Measurements from ENCODE around the gene TBC1D2. TPM values are rescaled to one million over a fixed set of nuclear protein-coding genes. Genes with fewer than 3 reads are reported as not detected.

Gene TBC1D2
- polyA plus RNA-seq, 2 of the 4 experiments (the other 2 are of a cell fraction) = 3.3 to 7.3 TPM

DNA sequence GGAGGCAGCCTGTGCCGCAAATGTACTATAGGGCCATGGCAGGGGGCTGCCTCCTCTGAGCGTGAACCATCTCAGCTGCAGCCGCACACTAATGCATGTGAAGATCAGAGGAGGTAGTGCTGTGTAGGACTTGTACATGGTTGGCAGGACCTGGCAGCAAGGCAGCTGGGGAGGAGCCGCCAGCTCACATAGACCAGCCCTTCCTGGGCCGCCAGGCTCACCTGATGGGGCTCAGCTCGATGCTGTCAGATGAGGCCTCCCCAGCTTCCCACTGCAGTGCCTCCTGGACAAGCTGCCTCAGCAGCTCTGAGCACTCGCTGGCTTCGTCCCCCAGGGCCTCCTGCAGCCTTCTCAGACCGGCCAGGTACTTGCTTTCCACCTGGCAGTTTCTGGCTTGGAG is 45.0 kb downstream of the TBC1D2 start (continued):
- TF ChIP-seq MAFK (IDR thresholded peaks at IDR 0.05; ENCODE audit: partially characterized antibody) (no peak), SMC3 (IDR thresholded peaks at IDR 0.05) (no peak), EHF (CRISPR knock-in tag; IDR thresholded peaks at IDR 0.05) (no peak), CBX8 (IDR thresholded peaks at IDR 0.05) (no peak), FOSB (CRISPR knock-in tag; IDR thresholded peaks at IDR 0.05) (no peak), EHMT2 (IDR thresholded peaks at IDR 0.05; ENCODE audit: low read depth) (no peak), ZNF302 (CRISPR knock-in tag; IDR thresholded peaks at IDR 0.05) (no peak), RNF2 (IDR thresholded peaks at IDR 0.05; ENCODE audit: borderline replicate concordance, low read depth) (no peak), ZC3H11A (IDR thresholded peaks at IDR 0.05) (no peak), ZFP36 (IDR thresholded peaks at IDR 0.05; ENCODE audit: borderline replicate concordance, partially characterized antibody) (no peak), RCOR1 (IDR thresholded peaks at IDR 0.05; ENCODE audit: low read depth, low read length) (no peak)

DNA sequence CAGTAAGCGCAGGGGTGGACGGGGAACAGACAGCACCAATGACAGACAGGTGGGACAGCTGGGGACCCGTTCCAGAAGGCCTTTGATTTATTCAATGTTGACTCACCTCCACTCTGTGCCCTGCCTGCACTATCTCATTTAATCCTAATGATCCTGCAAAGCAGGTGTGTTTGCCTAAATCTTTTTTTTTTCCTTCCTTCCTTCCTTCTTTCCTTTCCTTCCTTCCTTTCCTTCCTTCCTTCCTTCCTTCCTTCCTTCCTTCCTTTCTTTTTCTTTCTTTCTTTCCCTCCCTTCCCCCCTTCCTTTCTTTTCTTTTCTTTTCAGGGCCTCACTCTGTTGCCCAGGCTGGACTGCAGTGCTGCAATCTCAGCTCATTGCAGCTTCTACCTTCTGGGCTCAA is 45.9 kb downstream of the TBC1D2 start:
- Histone ChIP-seq H3K4me2 (no peak overlapping the region), H3K4me3 (no peak overlapping the region), H3K9me3 (no peaks in the 10 kb centered on the region), H3K27ac (no peak overlapping the region), H3K4me1 (peaks cover 3% of the 10 kb centered on the region; the same call in 1 of the 3 replicates)
- FAIRE-seq (no peak), ATAC-seq (no peak), DNase-seq (ENCODE audit: low read depth in 1 of 2, low spot score in 1 of 2) (no peak)
- TF ChIP-seq JUNB (IDR thresholded peaks at IDR 0.05) = no peak
- no peak for TF ChIP-seq MAFK (IDR thresholded peaks at IDR 0.05; ENCODE audit: partially characterized antibody)
- TF ChIP-seq, protein P1, sequence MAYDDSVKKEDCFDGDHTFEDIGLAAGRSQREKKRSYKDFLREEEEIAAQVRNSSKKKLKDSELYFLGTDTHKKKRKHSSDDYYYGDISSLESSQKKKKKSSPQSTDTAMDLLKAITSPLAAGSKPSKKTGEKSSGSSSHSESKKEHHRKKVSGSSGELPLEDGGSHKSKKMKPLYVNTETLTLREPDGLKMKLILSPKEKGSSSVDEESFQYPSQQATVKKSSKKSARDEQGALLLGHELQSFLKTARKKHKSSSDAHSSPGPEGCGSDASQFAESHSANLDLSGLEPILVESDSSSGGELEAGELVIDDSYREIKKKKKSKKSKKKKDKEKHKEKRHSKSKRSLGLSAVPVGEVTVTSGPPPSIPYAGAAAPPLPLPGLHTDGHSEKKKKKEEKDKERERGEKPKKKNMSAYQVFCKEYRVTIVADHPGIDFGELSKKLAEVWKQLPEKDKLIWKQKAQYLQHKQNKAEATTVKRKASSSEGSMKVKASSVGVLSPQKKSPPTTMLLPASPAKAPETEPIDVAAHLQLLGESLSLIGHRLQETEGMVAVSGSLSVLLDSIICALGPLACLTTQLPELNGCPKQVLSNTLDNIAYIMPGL (CRISPR knock-in tag; IDR thresholded peaks at IDR 0.05; ENCODE audit: borderline replicate concordance) = no peak
- no peak for TF ChIP-seq FOSB (CRISPR knock-in tag; IDR thresholded peaks at IDR 0.05)
- TF ChIP-seq SMC3 (IDR thresholded peaks at IDR 0.05) = no peak
- TF ChIP-seq, protein P2, sequence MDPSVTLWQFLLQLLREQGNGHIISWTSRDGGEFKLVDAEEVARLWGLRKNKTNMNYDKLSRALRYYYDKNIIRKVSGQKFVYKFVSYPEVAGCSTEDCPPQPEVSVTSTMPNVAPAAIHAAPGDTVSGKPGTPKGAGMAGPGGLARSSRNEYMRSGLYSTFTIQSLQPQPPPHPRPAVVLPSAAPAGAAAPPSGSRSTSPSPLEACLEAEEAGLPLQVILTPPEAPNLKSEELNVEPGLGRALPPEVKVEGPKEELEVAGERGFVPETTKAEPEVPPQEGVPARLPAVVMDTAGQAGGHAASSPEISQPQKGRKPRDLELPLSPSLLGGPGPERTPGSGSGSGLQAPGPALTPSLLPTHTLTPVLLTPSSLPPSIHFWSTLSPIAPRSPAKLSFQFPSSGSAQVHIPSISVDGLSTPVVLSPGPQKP (IDR thresholded peaks at IDR 0.05; ENCODE audit: low read depth, low read length) = no peak
- no peak for TF ChIP-seq BHLHE40 (IDR thresholded peaks at IDR 0.05; ENCODE audit: low read depth, low read length)
- CTCF ChIA-PET = interaction anchor here (0.6 to 8.2 kb wide), 6 partner anchors 7 to 55 kb away, joined by 3 to 127 read pairs (median 4); no protein-coding TSS in a partner anchor
- 65% methylated on average over 3 of the region's 3 CpGs for WGBS (ENCODE audit: missing lambda C conversion rate)
- POLR2A ChIA-PET = no interaction called here

DNA sequence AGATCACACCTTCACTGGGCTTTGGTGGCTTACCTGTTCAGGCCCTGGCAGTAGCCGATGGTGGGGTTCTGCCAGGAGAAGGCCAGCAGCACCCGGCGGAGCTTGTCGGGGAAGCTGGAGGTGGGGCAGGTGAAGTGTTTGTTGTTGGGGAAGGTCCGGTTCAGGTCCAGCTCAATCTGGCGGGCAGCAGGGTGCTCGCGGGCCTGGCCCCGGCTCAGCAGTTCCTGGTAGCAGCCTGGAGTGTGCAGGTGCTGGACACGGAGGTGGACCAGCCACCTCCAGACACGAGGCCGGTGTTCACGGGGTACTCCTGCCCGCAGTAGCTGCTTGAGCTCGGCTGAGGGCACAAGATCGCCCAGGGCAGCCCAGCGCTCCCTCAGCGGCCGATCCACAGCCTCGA is 46.8 kb downstream of the TBC1D2 start:
- H3K4me2 ChIP-seq = no peak overlapping the region
- POLR2A ChIA-PET = interaction anchor here (1.0 kb wide), 1 partner anchor 47 kb away, joined by 3 read pairs; the partner anchor contains the start of gene TBC1D2
- TF ChIP-seq, protein P3, sequence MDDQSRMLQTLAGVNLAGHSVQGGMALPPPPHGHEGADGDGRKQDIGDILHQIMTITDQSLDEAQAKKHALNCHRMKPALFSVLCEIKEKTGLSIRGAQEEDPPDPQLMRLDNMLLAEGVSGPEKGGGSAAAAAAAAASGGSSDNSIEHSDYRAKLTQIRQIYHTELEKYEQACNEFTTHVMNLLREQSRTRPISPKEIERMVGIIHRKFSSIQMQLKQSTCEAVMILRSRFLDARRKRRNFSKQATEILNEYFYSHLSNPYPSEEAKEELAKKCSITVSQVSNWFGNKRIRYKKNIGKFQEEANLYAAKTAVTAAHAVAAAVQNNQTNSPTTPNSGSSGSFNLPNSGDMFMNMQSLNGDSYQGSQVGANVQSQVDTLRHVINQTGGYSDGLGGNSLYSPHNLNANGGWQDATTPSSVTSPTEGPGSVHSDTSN (IDR thresholded peaks at IDR 0.05) = no peak
- no peak for TF ChIP-seq HOXB13 (CRISPR knock-in tag; IDR thresholded peaks at IDR 0.05; ENCODE audit: low read depth)
- TF ChIP-seq, protein P4, sequence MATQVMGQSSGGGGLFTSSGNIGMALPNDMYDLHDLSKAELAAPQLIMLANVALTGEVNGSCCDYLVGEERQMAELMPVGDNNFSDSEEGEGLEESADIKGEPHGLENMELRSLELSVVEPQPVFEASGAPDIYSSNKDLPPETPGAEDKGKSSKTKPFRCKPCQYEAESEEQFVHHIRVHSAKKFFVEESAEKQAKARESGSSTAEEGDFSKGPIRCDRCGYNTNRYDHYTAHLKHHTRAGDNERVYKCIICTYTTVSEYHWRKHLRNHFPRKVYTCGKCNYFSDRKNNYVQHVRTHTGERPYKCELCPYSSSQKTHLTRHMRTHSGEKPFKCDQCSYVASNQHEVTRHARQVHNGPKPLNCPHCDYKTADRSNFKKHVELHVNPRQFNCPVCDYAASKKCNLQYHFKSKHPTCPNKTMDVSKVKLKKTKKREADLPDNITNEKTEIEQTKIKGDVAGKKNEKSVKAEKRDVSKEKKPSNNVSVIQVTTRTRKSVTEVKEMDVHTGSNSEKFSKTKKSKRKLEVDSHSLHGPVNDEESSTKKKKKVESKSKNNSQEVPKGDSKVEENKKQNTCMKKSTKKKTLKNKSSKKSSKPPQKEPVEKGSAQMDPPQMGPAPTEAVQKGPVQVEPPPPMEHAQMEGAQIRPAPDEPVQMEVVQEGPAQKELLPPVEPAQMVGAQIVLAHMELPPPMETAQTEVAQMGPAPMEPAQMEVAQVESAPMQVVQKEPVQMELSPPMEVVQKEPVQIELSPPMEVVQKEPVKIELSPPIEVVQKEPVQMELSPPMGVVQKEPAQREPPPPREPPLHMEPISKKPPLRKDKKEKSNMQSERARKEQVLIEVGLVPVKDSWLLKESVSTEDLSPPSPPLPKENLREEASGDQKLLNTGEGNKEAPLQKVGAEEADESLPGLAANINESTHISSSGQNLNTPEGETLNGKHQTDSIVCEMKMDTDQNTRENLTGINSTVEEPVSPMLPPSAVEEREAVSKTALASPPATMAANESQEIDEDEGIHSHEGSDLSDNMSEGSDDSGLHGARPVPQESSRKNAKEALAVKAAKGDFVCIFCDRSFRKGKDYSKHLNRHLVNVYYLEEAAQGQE (IDR thresholded peaks at IDR 0.05) = no peak
- TF ChIP-seq JUNB (IDR thresholded peaks at IDR 0.05) = no peak
- TF ChIP-seq SMC3 (IDR thresholded peaks at IDR 0.05) = no peak
- TF ChIP-seq EP300 (IDR thresholded peaks at IDR 0.05) = no peak
- TF ChIP-seq CHD2 (IDR thresholded peaks at IDR 0.05; ENCODE audit: low read length, partially characterized antibody) = no peak
- no peak for TF ChIP-seq MAFK (IDR thresholded peaks at IDR 0.05; ENCODE audit: partially characterized antibody)
- no peak for TF ChIP-seq CHD4 (IDR thresholded peaks at IDR 0.05; ENCODE audit: borderline replicate concordance)
- no peak for TF ChIP-seq FOSL2 (IDR thresholded peaks at IDR 0.05)
- no peak for TF ChIP-seq FOSL2 (CRISPR knock-in tag; IDR thresholded peaks at IDR 0.05)
- TF ChIP-seq, protein P5, sequence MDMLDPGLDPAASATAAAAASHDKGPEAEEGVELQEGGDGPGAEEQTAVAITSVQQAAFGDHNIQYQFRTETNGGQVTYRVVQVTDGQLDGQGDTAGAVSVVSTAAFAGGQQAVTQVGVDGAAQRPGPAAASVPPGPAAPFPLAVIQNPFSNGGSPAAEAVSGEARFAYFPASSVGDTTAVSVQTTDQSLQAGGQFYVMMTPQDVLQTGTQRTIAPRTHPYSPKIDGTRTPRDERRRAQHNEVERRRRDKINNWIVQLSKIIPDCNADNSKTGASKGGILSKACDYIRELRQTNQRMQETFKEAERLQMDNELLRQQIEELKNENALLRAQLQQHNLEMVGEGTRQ (IDR thresholded peaks at IDR 0.05) = no peak
- TF ChIP-seq HOXB5 (CRISPR knock-in tag; IDR thresholded peaks at IDR 0.05) = no peak
- no peak for TF ChIP-seq ZC3H11A (IDR thresholded peaks at IDR 0.05)
- TF ChIP-seq ZSCAN20 (CRISPR knock-in tag; IDR thresholded peaks at IDR 0.05) = no peak
- no peak for TF ChIP-seq POLR2AphosphoS2 (conservative IDR thresholded peaks at IDR 0.05; ENCODE audit: low read length)
- TF ChIP-seq FOSB (CRISPR knock-in tag; IDR thresholded peaks at IDR 0.05) = no peak
- TF ChIP-seq HOXA7 (CRISPR knock-in tag; IDR thresholded peaks at IDR 0.05) = no peak
- FAIRE-seq (no peak), DNase-seq (ENCODE audit: low read depth in 1 of 2, low spot score in 1 of 2) (no peak), ATAC-seq (no peak)
- peaks cover 3% of the 10 kb centered on the region; the same call in 1 of the 3 replicates for H3K4me1 ChIP-seq
- H3K9me3 ChIP-seq = no peaks in the 10 kb centered on the region
- WGBS (ENCODE audit: missing lambda C conversion rate) = 87% methylated on average over 18 of the region's 20 CpGs
- CTCF ChIA-PET = interaction anchor here (0.9 to 8.2 kb wide), 8 partner anchors 8 to 56 kb away, joined by 3 to 127 read pairs (median 25); no protein-coding TSS in a partner anchor
- no peak overlapping the region for H3K27ac ChIP-seq
- no peak overlapping the region for H3K4me3 ChIP-seq

All from A549 (cell line).